Nephron (organoid): ENCODE measurements around the gene IRF2BPL.

ENCODE experiments used
- H3K27ac Mint-ChIP-seq, 3 experiments: 2 replicates each; pipeline ENCODE4 v1.8.0; 2020; ENCODE audit warnings: mixed read lengths in 3 of 3, mild to moderate bottlenecking in 2 of 3, moderate library complexity in 1 of 3
- H3K27me3 Mint-ChIP-seq: 2 replicates; pipeline ENCODE4 v1.8.0; 2021; ENCODE audit warnings: low read depth, mild to moderate bottlenecking, moderate library complexity, mixed read lengths
- H3K36me3 Mint-ChIP-seq: 2 replicates; pipeline ENCODE4 v1.8.0; 2020; ENCODE audit warnings: low read depth, mixed read lengths
- H3K4me1 Mint-ChIP-seq: 2 replicates; pipeline ENCODE4 v1.8.0; 2020; ENCODE audit warnings: mixed read lengths
- H3K4me3 Mint-ChIP-seq, 3 experiments: 2 replicates each; pipeline ENCODE4 v1.8.0; 2020; ENCODE audit warnings: mild to moderate bottlenecking in 3 of 3, mixed read lengths in 3 of 3, moderate library complexity in 2 of 3
- H3K9me3 Mint-ChIP-seq: 2 replicates; pipeline ENCODE4 v1.8.0; 2020; ENCODE audit warnings: mixed read lengths
- CTCF ChIP-seq, 3 experiments: fragments of 200-600 bp; sonication (generic); IDR thresholded peaks; one replicate each; pipeline ENCODE4 v1.5.0; 2021; ENCODE audit warnings: antibody characterized with exemption in 3 of 3; ENCODE audit not compliant: unreplicated experiment in 3 of 3

Gene IRF2BPL

GRCh38 chr14:77033622-77034589, 5.4 kb upstream of the IRF2BPL start:
- peak overlapping the region; percentile 82 to 86 (median 85) for H3K4me3 Mint-ChIP-seq
- no peaks in the 10 kb centered on the region for H3K9me3 Mint-ChIP-seq
- no peaks in the 10 kb centered on the region for H3K36me3 Mint-ChIP-seq

GRCh38 chr14:77032844-77033621, 4.5 kb upstream of the IRF2BPL start:
- Mint-ChIP-seq H3K27ac (peak overlapping the region; percentile 98 to 100 (median 99)), H3K27me3 (no peaks in the 10 kb centered on the region), H3K4me1 (peaks cover 82% of the 10 kb centered on the region), H3K36me3 (no peaks in the 10 kb centered on the region), H3K9me3 (no peaks in the 10 kb centered on the region), H3K4me3 (peak overlapping the region; percentile 82 to 86 (median 85))
- TF ChIP-seq CTCF (IDR thresholded peaks at IDR 0.05; ENCODE audit: unreplicated experiment in 3 of 3) = no peak

More at GRCh38 chr14:77033622-77034589, 5.4 kb upstream of the IRF2BPL start:
- Mint-ChIP-seq H3K4me1 (peaks cover 87% of the 10 kb centered on the region), H3K27me3 (no peaks in the 10 kb centered on the region), H3K27ac (peak overlapping the region; percentile 98 to 100 (median 99))
- TF ChIP-seq CTCF (IDR thresholded peaks at IDR 0.05; ENCODE audit: unreplicated experiment in 3 of 3) = no peak

GRCh38 chr14:77032491-77032843, 4.0 kb upstream of the IRF2BPL start:
- Mint-ChIP-seq H3K4me3 (peak overlapping the region; percentile 82 to 86 (median 85)), H3K27me3 (no peaks in the 10 kb centered on the region), H3K9me3 (no peaks in the 10 kb centered on the region), H3K27ac (peak overlapping the region; percentile 98 to 100 (median 99)), H3K36me3 (no peaks in the 10 kb centered on the region), H3K4me1 (peaks cover 77% of the 10 kb centered on the region)
- no peak for TF ChIP-seq CTCF (IDR thresholded peaks at IDR 0.05; ENCODE audit: unreplicated experiment in 3 of 3)

- no peak for TF ChIP-seq CTCF (IDR thresholded peaks at IDR 0.05; ENCODE audit: unreplicated experiment in 3 of 3)
- H3K36me3 Mint-ChIP-seq = no peaks in the 10 kb centered on the region
- H3K4me1 Mint-ChIP-seq = peaks cover 71% of the 10 kb centered on the region
- no peaks in the 10 kb centered on the region for H3K27me3 Mint-ChIP-seq
- H3K4me3 Mint-ChIP-seq = peak overlapping the region; percentile 82 to 86 (median 85)
- H3K27ac Mint-ChIP-seq = peak overlapping the region; percentile 98 to 100 (median 99)
- no peaks in the 10 kb centered on the region for H3K9me3 Mint-ChIP-seq
Measured at GRCh38 chr14:77031759-77032490, 3.4 kb upstream of the IRF2BPL start.

GRCh38 chr14:77027538-77028383, 747 bp downstream of the IRF2BPL start:
- Mint-ChIP-seq H3K9me3 (no peaks in the 10 kb centered on the region), H3K27me3 (peaks cover 9% of the 10 kb centered on the region), H3K4me3 (peak overlapping the region; percentile 76 to 91 (median 83)), H3K27ac (peak overlapping the region in 2 of 3 experiments; percentile 65 to 99), H3K4me1 (peaks cover 56% of the 10 kb centered on the region), H3K36me3 (peaks cover 28% of the 10 kb centered on the region)
- no peak for TF ChIP-seq CTCF (IDR thresholded peaks at IDR 0.05; ENCODE audit: unreplicated experiment in 3 of 3)
